GM23248 (cell line): ENCODE data around the gene NKAIN4.

Experiments
- EZH2 ChIP-seq: fragments of 200-600 bp; sonication (generic); IDR thresholded peaks from 2 replicates; pipeline ENCODE4 v1.6.1; 2018; ENCODE audit warnings: antibody characterized with exemption, mild to moderate bottlenecking; ENCODE audit not compliant: insufficient read depth, poor library complexity, severe bottlenecking
- EZH2phosphoT487 ChIP-seq: fragments of 200-600 bp; sonication (generic); IDR thresholded peaks from 2 replicates; pipeline ENCODE4 v1.6.1; 2018; ENCODE audit warnings: antibody characterized with exemption, moderate library complexity, mild to moderate bottlenecking, low read depth; ENCODE audit not compliant: insufficient read depth

GRCh38 chr20:63264000-63264399 lies 9.7 kb upstream of the NKAIN4 start:
- TF ChIP-seq EZH2phosphoT487 (no peak), EZH2 (no peak)
